Stimulated activated CD4-positive, alpha-beta T cell treated with anti-CD3 and anti-CD28 coated beads, Interleukin-1b, Interleukin-23, amount 100 ng/mL, for 4 hours (primary cell): ENCODE measurements around the gene CACNA1F.
A peak's percentile ranks its signal among the peaks of the same experiment; 100 is the strongest.
"Not testable (repeated sequence)": the region's sequence is repeated elsewhere in the genome, so short reads cannot be mapped to it uniquely, and the experiment has no call there.

Source experiments
- DNase-seq, 2 donors: peaks; one replicate each; pipeline ENCODE4 v3.0.0-alpha.2; 2020; ENCODE audit warnings: low read depth in 2 of 2

Gene CACNA1F

GRCh38 chrX:49176421-49177326 lies 56.5 kb downstream of the CACNA1F start:
- DNase-seq, result no peak

GRCh38 chrX:49175435-49176274 lies 57.5 kb downstream of the CACNA1F start:
- no peak for DNase-seq

GRCh38 chrX:49174723-49175122 lies 58.4 kb downstream of the CACNA1F start:
- no peak for DNase-seq

GRCh38 chrX:49173544-49173943 lies 59.6 kb downstream of the CACNA1F start:
- not testable (repeated sequence) for DNase-seq

GRCh38 chrX:49172280-49172780 lies 60.8 kb downstream of the CACNA1F start:
- peak in 1 of 2 donors; percentile 60 for DNase-seq

- peak in 1 of 2 donors; percentile 66 for DNase-seq
Observed at GRCh38 chrX:49171752-49172279, 61.3 kb downstream of the CACNA1F start, which contains the start of gene PLP2. Gene PLP2 (plus strand): TSS chrX:49171898. CDS start chrX:49172001, 103 bp downstream.

GRCh38 chrX:49167740-49168108 lies 65.4 kb downstream of the CACNA1F start:
- DNase-seq, result no peak

- peak in 1 of 2 donors; percentile 29 for DNase-seq
Observed at GRCh38 chrX:49166914-49167739, 66.0 kb downstream of the CACNA1F start.

- peak in 1 of 2 donors; percentile 46 for DNase-seq
Observed at GRCh38 chrX:49165901-49166881, 66.9 kb downstream of the CACNA1F start.

GRCh38 chrX:49164589-49165360 lies 68.4 kb downstream of the CACNA1F start:
- no peak for DNase-seq

GRCh38 chrX:49163555-49164419 lies 69.4 kb downstream of the CACNA1F start:
- peak; percentile 69 to 75 for DNase-seq

GRCh38 chrX:49162620-49163019 lies 70.5 kb downstream of the CACNA1F start, which contains the start of gene MAGIX:
Gene MAGIX (plus strand): TSS chrX:49162758. CDS start chrX:49162890, 132 bp downstream.
- DNase-seq, result no peak

GRCh38 chrX:49161632-49162031 lies 71.5 kb downstream of the CACNA1F start:
- DNase-seq, result no peak

GRCh38 chrX:49160908-49161307 lies 72.2 kb downstream of the CACNA1F start:
- DNase-seq, result no peak

- DNase-seq, result no peak
Observed at GRCh38 chrX:49157194-49157593, 75.9 kb downstream of the CACNA1F start.

- DNase-seq, result peak; percentile 73 to 77
Observed at GRCh38 chrX:49155900-49156837, 77.0 kb downstream of the CACNA1F start.
